Measurements from ENCODE around the gene LIF. TPM values are rescaled to one million over a fixed set of nuclear protein-coding genes. Genes with fewer than 3 reads are reported as not detected.
"Not testable (repeated sequence)": the region's sequence is repeated elsewhere in the genome, so short reads cannot be mapped to it uniquely, and the experiment has no call there.

LIF gene
- total and polyA plus RNA-seq, 9 donors, result 0.35 to 8.3 (median 1.9) TPM

DNA sequence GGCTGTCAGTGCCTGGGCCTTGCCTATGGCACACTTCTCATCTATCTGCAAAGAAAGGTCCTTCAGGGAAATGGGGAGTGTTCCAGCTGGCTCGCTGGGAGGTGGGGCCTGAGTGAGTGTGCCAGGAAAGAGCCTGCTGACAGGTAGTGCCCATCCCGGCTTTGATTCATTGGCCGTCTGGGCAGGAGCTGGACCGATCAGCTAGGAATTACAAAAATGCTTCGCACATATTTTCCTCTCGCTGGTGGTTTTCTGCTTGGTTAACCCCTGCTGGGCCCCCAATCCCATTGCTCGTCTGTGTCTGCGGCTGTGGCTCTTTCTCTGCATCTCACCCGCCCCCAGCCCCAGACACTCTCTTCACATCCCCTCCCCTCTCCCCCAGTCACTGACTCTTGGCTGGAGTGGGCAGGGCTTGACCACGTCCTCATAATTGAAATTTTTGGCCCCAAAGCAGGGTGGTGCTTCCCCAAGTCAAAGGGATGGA, 10.8 kb downstream of the LIF start:
- intact Hi-C loops (cut with DNase I), result no loop called here
- no peaks in the 10 kb centered on the region for H3K27me3 ChIP-seq
- H3K4me3 ChIP-seq, result no peak overlapping the region
- H3K4me1 ChIP-seq (ENCODE audit: insufficient read depth), result peaks cover 5% of the 10 kb centered on the region
- WGBS, 3 donors, result 10 to 30% (median 15%) methylated on average over 10 of the region's 10 CpGs
- no peaks in the 10 kb centered on the region for H3K36me3 ChIP-seq
- TF ChIP-seq POLR2A (IDR thresholded peaks at IDR 0.05) (no peak), CTCF (IDR thresholded peaks at IDR 0.05) (no peak), EP300 (IDR thresholded peaks at IDR 0.05) (no peak)
- H3K9me3 ChIP-seq, result no peaks in the 10 kb centered on the region
- DNase-seq, result no peak
- H3K27ac ChIP-seq, result no peak overlapping the region

- WGBS, 3 donors, result 14 to 30% (median 18%) methylated on average over 7 of the region's 7 CpGs
- Histone ChIP-seq H3K27ac (no peak overlapping the region), H3K27me3 (no peaks in the 10 kb centered on the region), H3K4me3 (no peak overlapping the region), H3K4me1 (ENCODE audit: insufficient read depth) (peaks cover 5% of the 10 kb centered on the region), H3K9me3 (no peaks in the 10 kb centered on the region), H3K36me3 (no peaks in the 10 kb centered on the region)
- intact Hi-C loops (cut with DNase I), result no loop called here
- DNase-seq, result peak in 2 of 5 donors; percentile 35 to 74
- TF ChIP-seq EP300 (IDR thresholded peaks at IDR 0.05) (no peak), CTCF (IDR thresholded peaks at IDR 0.05) (no peak), POLR2A (IDR thresholded peaks at IDR 0.05) (no peak)
These were observed 11.6 kb downstream of the LIF start for GRCh38 chr22:30234786-30235470.

DNA sequence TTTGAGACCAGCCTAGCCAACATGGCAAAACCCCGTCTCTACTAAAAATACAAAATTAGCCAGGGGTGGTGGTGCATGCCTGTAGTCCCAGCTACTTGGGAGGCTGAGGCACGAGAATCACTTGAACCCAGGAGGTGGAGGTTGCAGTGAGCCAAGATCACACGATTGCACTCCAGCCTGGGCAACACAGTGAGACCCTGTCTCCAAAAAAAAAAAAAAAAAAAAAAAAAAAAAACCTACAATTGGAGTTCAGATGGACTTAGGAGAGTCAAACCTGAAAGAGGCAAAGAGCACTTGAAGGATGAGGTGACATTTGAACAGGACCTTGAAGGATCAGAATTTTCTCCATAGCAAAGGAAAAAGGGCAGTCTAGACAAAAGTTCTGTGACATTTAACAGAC, 12.2 kb downstream of the LIF start:
- H3K27ac ChIP-seq; intact Hi-C loops (cut with DNase I); DNase-seq; H3K9me3 ChIP-seq; H3K27me3 ChIP-seq; H3K36me3 ChIP-seq; H3K4me3 ChIP-seq; H3K4me1 ChIP-seq (ENCODE audit: insufficient read depth): not testable (repeated sequence)
- 87 to 98% (median 92%) methylated on average over 3 of the region's 3 CpGs for WGBS, 3 donors

- Histone ChIP-seq H3K4me1 (ENCODE audit: insufficient read depth) (no peaks in the 10 kb centered on the region), H3K9me3 (no peaks in the 10 kb centered on the region), H3K27ac (no peak overlapping the region), H3K27me3 (no peaks in the 10 kb centered on the region), H3K4me3 (no peak overlapping the region), H3K36me3 (no peaks in the 10 kb centered on the region)
- intact Hi-C loops (cut with DNase I), result no loop called here
- no peak for TF ChIP-seq CTCF (IDR thresholded peaks at IDR 0.05)
- no peak for TF ChIP-seq POLR2A (IDR thresholded peaks at IDR 0.05)
- no peak for TF ChIP-seq EP300 (IDR thresholded peaks at IDR 0.05)
- no peak for DNase-seq
- WGBS, 3 donors, result 84 to 92% (median 92%) methylated on average over 6 of the region's 6 CpGs
These were observed 13.0 kb downstream of the LIF start for GRCh38 chr22:30233582-30233981.

DNA sequence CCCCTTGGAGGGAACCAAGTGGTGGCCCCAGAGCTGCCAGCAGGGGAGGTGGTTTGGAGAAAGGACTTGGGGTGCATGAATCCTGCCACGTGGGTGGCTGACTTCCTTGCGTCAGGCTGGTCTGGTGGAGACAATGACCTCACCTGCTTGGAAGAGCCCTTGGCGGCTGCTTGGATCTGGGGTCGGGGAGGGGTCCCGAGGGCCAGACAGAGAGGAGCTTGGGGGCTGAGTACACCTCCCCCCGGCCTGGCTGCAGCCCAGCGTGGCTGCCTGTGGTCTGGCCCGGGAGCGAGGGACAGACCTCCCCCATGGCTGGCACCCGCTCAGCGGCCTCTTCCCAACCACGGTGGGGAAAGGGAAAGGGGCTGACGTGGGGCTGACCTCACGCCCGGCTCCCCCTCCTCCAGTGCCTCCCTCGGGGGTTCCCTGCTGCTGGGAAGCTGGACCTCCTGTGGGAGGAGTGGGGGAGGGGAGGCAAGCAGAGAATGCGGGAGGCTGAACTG, 13.8 kb downstream of the LIF start:
- H3K27ac ChIP-seq, result no peak overlapping the region
- WGBS, 3 donors, result 21 to 31% (median 26%) methylated on average over 17 of the region's 17 CpGs
- no peak for DNase-seq
- no peaks in the 10 kb centered on the region for H3K27me3 ChIP-seq
- no peaks in the 10 kb centered on the region for H3K9me3 ChIP-seq
- H3K36me3 ChIP-seq, result no peaks in the 10 kb centered on the region
- no peaks in the 10 kb centered on the region for H3K4me1 ChIP-seq (ENCODE audit: insufficient read depth)
- intact Hi-C loops (cut with DNase I), result no loop called here
- H3K4me3 ChIP-seq, result no peak overlapping the region
- TF ChIP-seq EP300 (IDR thresholded peaks at IDR 0.05), result no peak
